IPS-18c (cell line): Measurements from ENCODE around the gene PHACTR3.

Experiments
- H3K4me3 ChIP-seq: 2 replicates; pipeline ENCODE4 v1.7.0; 2013; ENCODE audit warnings: low read depth, mild to moderate bottlenecking, low read length, moderate library complexity; ENCODE audit not compliant: insufficient read depth
- H3K9me3 ChIP-seq: one replicate; pipeline ENCODE4 v1.6.1; 2013; ENCODE audit warnings: mild to moderate bottlenecking, low read length, moderate library complexity; ENCODE audit not compliant: control insufficient read depth, insufficient read depth

The PHACTR3 gene

GRCh38 chr20:59752101-59752586, 147.8 kb downstream of the PHACTR3 start:
- Histone ChIP-seq H3K9me3 (no peaks in the 10 kb centered on the region), H3K4me3 (no peak overlapping the region)

DNA sequence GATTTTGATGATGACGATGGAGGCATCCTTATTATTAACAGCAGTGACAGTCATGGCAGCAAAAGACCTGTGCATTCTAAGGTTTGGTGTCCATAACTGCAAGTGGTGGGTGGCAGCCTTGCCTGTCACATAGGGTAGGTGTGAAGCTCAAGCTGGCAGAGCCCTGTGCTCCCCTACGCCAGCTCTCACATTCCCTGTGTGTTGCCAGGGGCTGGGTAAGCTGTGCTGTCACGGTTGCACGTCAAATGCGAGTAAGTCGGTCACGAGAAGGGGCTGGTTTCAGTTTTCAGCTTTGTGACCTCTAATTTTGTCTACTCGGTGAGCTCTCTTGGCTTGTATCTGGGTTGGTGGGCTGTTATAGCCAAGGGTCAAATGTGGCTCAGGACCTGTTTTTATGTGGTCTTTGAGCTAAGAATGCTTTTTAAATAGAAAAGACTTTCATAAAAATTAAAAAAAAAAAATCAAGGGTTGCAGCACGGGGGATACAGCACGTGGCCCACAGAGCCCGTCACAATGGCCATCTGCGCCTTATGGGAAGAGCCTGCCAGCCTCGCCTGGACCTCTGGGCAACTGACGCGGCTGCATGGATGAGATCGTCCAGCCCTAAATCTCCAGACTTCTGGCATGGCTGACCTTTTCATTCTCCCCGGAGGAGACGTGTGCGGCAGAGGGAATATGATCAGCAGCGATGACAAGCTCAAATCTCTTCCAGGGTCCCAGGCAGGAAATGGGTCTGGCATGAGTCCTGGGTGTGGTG, 148.5 kb downstream of the PHACTR3 start:
- no peaks in the 10 kb centered on the region for H3K9me3 ChIP-seq
- H3K4me3 ChIP-seq: no peak overlapping the region

- no peak overlapping the region for H3K4me3 ChIP-seq
- no peaks in the 10 kb centered on the region for H3K9me3 ChIP-seq
Observed at GRCh38 chr20:59753836-59754235, 149.5 kb downstream of the PHACTR3 start.

- Histone ChIP-seq H3K4me3 (no peak overlapping the region), H3K9me3 (no peaks in the 10 kb centered on the region)
Observed at GRCh38 chr20:59754551-59754950, 150.2 kb downstream of the PHACTR3 start.

DNA sequence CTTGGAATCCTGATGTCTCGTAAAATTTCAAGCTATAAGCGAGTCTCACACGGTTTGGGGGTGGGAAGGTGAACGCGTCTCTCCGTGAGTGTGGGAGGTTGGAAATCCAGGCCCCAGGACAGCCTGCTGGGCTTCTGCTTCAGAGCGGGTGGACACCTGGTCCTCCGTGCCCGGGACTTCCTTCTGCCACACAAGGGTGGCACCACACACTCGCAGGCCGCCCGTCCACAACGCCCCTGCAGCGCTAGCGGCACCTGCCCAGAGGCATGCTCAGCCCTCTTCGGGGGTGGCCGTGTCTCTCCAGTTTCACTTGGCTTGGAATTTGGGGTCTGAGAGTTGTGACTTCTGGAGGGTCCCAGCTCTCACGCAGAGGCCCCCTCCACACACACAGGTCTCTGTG, 151.9 kb downstream of the PHACTR3 start:
- no peak overlapping the region for H3K4me3 ChIP-seq
- no peaks in the 10 kb centered on the region for H3K9me3 ChIP-seq

- H3K4me3 ChIP-seq: no peak overlapping the region
- peaks cover 2% of the 10 kb centered on the region for H3K9me3 ChIP-seq
Observed at GRCh38 chr20:59764037-59764436, 159.7 kb downstream of the PHACTR3 start.

- H3K4me3 ChIP-seq: no peak overlapping the region
- H3K9me3 ChIP-seq: peaks cover 2% of the 10 kb centered on the region
Observed at GRCh38 chr20:59765599-59766177, 161.3 kb downstream of the PHACTR3 start.

DNA sequence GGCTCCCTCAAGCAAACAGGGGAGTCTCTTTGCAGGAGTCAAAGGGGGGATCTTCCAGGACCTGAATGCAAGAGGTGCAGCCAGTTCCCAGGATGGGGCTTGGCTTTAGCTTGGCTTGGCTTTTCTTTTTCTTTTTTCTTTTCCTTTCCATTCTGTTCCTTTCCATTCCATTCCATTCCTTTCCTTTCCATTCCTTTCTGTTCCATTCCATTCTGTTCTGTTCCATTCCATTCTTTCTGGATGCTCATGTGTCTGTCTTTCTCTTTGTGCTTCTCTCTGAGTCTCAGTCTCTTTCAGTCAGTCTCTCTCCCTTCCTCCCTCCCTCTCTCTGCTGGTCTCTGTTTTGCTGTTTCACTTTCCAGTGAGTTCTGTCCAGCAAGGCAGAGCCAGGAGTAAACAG, 163.3 kb downstream of the PHACTR3 start:
- Histone ChIP-seq H3K4me3 (no peak overlapping the region), H3K9me3 (peaks cover 2% of the 10 kb centered on the region)

- H3K9me3 ChIP-seq: peaks cover 2% of the 10 kb centered on the region
Observed at GRCh38 chr20:59770270-59770669, 165.9 kb downstream of the PHACTR3 start.

GRCh38 chr20:59770851-59771250, 166.5 kb downstream of the PHACTR3 start:
- H3K9me3 ChIP-seq: peaks cover 2% of the 10 kb centered on the region

More at GRCh38 chr20:59770270-59770669, 165.9 kb downstream of the PHACTR3 start:
- no peak overlapping the region for H3K4me3 ChIP-seq

GRCh38 chr20:59771506-59772372, 167.4 kb downstream of the PHACTR3 start:
- Histone ChIP-seq H3K4me3 (no peak overlapping the region), H3K9me3 (no peaks in the 10 kb centered on the region)

More at GRCh38 chr20:59770851-59771250, 166.5 kb downstream of the PHACTR3 start:
- H3K4me3 ChIP-seq: no peak overlapping the region

- no peaks in the 10 kb centered on the region for H3K9me3 ChIP-seq
- no peak overlapping the region for H3K4me3 ChIP-seq
Observed at GRCh38 chr20:59772373-59772705, 168.0 kb downstream of the PHACTR3 start.

GRCh38 chr20:59772931-59773913, 168.9 kb downstream of the PHACTR3 start:
- Histone ChIP-seq H3K9me3 (no peaks in the 10 kb centered on the region), H3K4me3 (no peak overlapping the region)

- no peak overlapping the region for H3K4me3 ChIP-seq
- no peaks in the 10 kb centered on the region for H3K9me3 ChIP-seq
Observed at GRCh38 chr20:59774204-59774641, 169.9 kb downstream of the PHACTR3 start.

DNA sequence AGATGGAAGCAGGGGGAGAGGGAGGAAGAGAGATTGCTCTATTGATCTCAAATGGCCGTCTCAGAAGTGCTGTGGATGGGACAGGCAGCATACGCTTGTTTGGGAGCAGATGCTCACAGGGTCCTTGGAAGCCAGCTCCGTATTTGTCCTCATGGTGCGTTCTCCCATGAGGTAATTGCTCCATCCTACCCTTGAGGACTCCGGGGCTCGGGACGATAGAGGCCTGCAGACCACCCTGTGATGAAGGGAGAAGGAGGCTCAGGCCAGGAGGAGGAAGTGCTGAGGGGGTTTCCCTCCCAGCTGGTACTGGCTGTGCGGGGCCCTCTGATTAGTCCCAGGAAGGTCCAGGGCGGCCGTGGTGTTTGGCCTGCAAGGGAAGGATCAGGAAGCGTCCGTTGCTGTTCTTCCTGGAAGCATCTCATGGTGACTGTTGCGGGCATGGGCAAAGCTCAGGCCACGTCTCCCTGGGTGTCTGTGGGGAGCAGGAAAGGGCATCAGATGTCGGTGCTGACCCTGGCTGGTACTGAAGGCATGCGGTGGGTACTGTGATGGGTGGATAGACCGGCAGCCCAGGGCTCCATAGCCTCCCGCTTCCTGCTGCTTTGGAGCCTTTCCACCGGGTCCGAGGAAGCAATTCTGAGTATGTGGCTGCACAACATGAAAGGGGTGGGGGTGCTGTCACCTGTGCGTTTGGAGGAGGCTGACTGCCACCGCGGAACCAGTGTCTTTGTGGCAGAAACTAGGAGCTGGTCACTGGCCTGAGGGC, 170.8 kb downstream of the PHACTR3 start:
- Histone ChIP-seq H3K9me3 (no peaks in the 10 kb centered on the region), H3K4me3 (no peak overlapping the region)

DNA sequence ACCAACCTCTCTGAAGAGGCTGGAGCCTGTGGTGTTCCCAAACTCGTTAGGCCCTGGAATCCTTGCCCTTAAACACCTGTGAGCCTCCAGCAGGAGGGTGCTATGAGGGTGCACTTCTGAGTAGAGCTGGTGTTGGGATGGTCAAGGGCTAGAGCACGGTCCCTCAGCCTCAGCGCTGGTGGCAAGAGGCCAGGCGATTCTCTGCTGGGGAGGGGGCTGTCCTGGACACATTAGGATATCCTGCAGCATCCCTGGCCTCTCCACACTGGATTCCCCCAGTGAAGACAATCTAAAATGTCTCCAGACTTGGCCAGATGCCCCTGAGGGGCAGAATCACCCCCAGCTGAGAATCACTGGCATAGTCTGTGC, 171.3 kb downstream of the PHACTR3 start:
- Histone ChIP-seq H3K4me3 (no peak overlapping the region), H3K9me3 (no peaks in the 10 kb centered on the region)
